ENCODE measurements around the gene PRSS33.

- no peak for TF ChIP-seq POLR2A (IDR thresholded peaks at IDR 0.05)
- no peak for TF ChIP-seq CTCF (IDR thresholded peaks at IDR 0.05)
These were observed 17.7 kb downstream of the PRSS33 start for GRCh38 chr16:2769675-2770056.
